HG03378 (cell line): ENCODE data around the gene MDM4.
A peak's percentile ranks its signal among the peaks of the same experiment; 100 is the strongest.
"Not testable (repeated sequence)": the region's sequence is repeated elsewhere in the genome, so short reads cannot be mapped to it uniquely, and the experiment has no call there.

Experiments
- ATAC-seq: cut with Tn5 transposase; IDR thresholded peaks from one replicate; pipeline ENCODE4 v1.9.1; 2021; ENCODE audit warnings: mild to moderate bottlenecking, moderate library complexity; ENCODE audit not compliant: unreplicated experiment

MDM4 gene

GRCh38 chr1:204558467-204558866 is 42.3 kb downstream of the MDM4 start:
- no peak for ATAC-seq

- ATAC-seq = not testable (repeated sequence)
Measured at GRCh38 chr1:204560002-204560401, 43.8 kb downstream of the MDM4 start.

DNA sequence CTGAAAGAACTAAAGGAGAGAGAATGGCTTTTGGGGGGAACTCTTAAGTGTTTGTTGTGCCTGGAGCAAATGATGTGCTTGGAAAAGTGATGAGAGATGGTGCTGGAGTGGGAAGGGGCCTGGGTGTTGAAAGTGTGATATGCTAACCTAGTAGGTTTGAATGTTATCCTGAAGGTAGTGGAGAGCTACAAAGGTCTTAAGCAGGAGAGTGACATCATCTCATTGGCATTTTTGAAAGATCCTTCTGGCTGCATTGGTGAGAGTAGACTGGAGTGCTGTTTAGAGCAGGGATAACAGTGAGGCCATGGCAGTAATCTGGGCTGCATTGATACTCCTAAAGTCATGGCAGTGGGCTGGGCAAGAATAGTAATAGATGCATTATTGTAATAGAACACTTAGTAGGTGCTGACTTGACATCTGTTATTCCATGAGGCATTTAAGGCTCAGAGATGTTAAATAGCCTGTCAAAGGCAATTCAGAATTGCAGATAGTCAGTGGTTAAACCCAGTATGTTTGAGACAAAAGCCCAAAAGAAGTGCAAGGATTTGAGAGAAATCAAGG is 44.5 kb downstream of the MDM4 start:
- no peak for ATAC-seq

DNA sequence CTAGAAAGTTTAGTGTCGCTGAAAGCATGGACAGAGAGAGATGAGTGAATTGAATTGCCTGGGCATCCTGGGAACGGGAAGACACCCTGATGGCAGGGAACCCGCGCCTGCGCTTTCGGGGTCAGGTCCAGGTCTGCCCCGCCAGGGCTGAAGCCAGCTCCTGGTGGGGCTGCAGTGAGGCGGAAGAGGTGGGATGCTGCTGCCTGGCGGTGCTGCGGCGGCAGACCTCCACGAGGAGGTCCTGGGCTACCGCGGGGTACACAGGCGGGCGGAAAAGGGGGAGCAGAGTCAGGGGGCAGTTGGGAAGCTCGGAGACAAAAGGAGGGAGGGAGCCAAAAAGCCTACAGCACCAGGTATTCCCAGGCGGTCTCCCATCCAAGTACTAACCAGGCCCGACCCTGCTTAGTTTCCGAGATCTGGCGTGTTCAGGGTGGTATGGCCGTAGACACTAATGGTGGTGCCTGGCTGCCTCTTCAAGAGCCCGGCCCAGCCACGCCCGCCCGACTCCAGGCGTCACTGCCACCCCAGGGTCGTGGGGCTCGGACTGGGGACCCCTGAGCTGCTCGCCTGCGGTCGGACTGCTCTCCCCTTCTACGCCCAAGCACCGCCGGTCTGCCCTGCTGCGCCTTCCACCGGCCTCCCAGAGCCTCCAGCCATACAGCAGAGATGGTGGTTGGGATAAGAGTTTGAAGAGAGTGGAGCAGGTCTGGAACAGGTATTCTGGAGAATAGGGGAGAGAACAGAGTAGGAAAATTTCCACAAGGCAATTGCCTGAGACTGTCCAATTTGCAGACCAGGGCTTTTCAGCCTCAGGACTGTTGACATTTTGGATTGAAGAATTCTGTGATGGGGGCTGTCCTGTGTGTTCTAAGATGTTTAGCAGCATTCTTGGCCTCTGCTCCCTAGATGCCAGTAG is 46.1 kb downstream of the MDM4 start:
- no peak for ATAC-seq

GRCh38 chr1:204563307-204563706 is 47.1 kb downstream of the MDM4 start:
- ATAC-seq = no peak

DNA sequence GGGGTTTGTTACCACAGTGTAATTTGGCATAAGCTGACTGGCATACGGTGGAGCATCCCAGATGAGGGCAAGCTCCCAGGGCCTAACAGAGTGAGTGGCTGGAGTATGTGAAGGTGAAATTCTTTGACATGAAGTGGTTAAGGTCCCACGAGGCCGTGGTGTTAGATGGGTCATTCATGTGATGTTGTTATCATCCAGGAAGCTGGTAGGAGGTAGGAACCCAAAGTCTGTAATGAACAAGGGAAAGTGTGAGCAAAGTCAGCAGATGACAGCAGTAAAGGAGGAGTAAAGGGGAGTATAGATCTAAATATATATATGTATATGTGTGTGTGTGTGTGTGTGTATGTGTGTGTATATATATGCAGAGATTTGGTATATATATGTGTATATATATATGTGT is 47.6 kb downstream of the MDM4 start:
- ATAC-seq = no peak

DNA sequence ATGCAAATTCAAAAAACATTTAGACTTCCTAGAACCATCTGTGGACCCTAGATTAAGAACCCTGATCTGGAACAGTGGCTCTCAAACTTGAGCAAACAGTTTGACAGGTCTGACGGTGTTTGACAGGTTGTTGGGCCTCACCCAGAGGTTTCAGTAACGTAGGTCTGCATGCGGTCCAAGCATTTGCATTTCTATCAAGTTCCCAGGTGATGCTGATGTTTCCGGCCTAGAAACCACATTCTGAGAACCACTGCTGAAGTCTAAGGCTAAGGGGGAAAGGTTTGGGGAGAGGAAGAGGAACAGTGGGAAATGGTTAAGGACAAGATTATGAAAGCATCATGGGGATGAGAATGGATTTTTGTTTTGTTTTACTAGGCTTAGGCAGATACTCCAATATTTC is 48.6 kb downstream of the MDM4 start:
- ATAC-seq = peak; percentile 79

DNA sequence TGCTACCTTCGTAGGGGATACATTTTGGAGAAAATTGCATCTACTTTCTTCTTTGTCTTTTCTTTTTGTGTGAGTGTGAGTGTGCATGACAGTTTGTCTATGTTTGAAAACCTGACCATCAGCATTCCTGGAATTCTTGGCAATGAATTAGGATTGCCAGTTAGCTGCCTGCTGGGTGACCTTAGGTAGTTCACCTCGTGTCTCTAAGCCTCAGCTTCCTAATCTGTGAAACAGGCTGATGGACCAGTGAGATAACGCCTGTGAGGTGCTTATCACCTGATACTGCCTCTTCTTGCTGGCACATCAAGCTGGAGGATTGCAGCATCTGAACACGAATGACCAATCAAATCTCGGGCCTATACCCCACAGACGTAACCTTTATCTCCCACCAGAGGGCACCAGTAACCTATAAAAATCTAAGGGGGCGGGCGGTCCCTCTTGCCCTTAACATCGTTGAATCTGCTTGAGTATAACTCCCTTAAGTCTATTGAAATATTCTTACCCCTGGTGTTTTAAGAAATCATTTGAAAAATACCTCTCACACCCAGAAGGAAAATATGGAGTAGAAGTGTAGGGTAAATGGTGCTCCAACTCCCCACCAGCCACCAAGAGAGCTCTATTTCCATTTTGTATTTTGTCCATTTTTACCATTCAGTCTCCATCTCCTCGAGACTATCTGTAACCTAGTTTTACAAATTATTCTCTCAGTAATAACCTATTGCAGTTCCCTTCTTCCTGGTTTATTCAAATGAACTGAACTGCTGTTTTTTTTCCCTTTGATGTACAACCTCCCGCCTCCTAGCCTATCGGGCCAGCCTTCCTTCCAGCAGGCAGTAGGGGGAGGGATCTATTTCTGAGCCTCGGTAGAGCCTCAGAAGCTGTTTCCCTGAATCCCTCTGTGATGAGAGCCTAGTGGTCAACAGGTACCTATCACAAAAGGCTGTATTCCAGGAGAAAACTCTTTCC is 49.7 kb downstream of the MDM4 start:
- ATAC-seq = peak; percentile 49

DNA sequence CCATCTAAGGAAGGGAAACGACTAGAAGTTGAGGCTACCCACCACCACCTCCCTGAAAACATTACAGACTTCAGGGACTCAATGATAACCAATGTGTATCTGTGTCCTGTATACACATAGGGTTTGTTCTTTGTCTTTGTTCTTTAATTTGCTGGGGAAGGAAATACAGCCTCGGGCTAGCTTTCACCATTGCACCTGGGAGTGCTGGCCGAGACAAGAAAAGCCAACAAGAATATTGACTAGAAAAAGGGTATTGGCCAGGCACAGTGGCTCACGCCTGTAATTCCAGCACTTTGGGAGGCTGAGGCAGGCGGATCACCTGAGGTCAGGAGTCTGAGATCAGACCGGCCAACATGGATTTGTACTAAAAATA is 50.4 kb downstream of the MDM4 start:
- ATAC-seq = no peak

GRCh38 chr1:204567071-204567470 is 50.9 kb downstream of the MDM4 start:
- no peak for ATAC-seq

DNA sequence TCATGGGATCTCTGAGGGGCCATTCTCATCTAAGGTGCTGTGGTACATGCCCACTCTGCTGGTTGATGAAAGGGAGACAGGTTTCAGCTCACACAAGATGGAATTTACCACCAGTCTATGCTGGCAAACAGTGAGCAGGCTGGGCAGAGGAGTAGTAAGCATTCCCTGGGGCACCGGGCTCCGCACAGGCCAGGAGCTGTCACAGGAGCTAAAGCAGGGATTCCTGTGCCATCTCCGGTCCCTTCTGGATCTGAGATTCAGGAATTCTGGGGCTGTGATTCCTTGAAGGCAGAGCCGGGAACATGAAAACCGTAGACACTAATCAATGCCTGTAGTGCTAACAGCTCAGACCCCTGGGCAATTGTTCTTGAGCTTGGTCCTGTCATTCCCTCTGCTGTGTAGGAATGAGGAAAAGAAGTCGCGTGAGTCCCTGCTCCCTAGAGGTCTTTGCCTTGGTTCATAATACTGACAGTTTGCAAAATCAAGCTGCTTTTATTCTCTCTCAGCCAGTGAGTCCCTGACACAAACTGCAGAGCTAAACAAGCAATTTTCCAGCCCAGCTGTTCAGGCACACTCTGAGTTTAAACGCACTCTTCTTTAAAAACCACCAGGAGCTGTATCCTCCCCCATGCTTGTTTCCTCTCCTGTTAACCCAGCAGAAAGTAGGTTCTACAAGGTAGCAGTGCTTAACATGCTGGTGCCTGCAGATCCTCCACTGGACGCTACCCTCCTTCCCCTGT is 52.5 kb downstream of the MDM4 start:
- no peak for ATAC-seq

- ATAC-seq = no peak
Measured at GRCh38 chr1:204569478-204569877, 53.3 kb downstream of the MDM4 start.

- ATAC-seq = not testable (repeated sequence)
Measured at GRCh38 chr1:204570021-204570420, 53.8 kb downstream of the MDM4 start.

DNA sequence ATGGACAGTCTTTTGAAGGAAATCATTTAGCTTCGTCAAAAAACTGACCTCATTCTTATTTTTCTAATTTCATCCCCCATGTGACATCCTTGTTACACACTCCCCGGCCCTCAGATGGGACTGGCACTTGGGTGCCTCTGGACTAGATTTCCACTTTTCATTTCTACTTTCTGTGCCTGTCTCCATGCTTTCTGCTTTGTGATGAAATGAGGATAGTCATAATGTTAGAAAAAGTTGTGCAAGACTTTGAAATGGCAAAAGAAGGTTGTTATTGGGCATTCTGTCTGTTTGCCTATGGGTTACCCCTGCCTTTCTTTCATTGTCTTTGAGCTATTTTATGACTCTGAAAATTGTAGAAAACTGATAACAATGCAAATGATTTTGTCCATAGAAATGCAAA is 54.9 kb downstream of the MDM4 start:
- ATAC-seq = no peak

DNA sequence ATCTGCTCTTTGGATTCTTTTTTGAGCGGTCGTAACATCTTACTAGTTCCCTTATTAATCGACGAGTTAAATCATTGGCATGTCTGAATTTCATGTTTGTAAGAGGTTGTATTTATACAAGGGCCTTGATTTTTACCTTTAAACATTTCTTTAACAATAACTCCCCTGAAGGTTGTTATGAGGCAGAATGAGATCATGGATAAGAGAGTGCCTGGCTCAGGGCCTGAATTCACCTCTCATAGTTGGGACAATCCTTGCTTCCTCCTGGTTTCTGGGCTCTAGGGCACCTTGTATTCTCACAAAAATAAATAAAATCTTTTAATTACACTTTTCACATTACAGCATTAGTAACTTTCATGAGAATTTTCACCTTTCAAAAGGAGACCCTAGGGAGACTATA is 55.4 kb downstream of the MDM4 start:
- no peak for ATAC-seq

DNA sequence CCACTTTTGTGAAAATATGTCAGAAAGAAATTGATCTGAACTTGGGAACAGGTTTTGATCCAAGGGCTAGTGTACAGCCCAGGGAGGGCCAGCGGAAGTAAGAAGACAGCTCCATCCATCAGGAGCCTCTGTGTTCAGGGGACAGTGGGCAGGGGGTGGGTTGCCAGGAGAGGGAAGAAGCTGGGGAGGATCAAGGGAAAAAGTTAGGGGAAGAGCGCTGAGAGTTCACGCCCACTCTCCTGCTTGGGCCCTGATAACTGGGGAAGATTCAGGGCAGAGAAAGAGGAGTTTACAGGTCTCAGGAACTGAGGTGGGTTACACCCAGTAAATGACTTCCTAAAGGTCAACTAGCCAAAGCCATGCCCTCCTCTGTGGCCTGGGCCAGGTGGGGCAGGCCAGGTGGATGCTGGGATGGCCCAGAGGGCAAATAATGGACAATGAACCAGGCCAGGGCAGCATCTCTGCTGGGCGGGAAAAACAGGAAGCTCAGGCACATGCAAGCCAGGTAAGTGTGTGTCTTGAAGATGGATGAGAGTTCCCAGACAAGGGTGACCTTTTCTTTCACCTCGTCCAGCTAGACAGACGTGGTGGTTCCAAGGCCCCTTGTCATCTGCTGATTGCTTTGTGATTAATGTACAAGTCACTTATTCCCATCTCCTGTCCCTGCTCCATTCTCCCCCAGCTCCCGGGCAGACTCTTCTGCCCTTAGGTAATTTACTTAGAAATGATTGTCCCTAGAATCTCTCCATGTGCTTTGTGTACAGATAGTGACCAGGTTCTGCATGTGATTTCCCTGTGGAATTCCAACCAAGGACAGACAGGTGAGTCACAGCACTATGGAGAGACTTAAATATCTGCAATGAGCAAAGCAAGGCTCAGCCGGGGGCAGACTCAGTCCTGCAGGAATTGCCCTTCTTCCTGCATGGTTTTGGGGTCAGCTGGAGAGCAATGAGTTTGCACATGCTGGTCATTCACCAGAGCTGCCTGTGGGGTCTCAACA is 57.0 kb downstream of the MDM4 start:
- ATAC-seq = no peak

DNA sequence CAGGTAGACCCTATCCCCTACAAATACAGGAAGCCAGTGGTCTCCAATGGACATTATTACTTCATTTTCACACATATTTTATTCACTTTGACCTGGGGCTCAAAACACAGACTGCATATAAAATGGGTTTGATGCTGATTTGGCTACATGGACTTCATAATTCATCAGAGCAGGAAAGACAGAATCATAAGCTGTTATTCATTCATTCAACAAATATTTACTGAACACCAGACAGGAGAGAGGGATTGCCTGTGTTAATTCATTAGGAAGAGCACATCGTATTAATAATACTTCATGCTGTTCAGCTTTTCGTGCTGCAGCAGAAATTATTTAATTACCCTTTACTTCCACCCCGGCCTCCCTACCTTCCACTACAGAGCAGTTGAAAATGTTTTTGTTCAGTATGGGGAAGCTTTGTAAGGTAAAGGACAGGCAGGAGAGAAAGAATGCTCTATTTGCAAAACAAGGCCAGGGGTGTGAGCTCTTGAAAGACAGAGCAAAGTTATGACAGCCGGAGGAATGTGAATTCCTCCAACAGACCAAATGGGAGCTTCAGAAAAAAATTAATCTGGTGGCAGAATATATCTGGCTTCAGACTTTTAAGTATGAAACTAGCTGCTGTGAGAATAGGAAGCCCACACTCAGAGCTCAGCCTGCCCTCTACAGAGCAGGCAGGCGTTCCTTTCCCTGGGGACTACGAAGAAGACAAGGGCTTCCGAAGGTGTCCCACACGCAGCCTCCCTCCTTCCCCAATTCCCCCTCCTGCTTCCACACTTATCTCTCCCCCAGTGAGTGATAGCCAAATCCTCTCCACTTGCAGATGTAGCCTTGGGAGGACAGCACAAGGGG is 58.0 kb downstream of the MDM4 start:
- ATAC-seq = no peak

- ATAC-seq = no peak
Measured at GRCh38 chr1:204574865-204575163, 58.6 kb downstream of the MDM4 start.
